Ishikawa (cell line): ENCODE results near the gene OLFML1.

Experiments
- CEBPB ChIP-seq: IDR thresholded peaks from 2 replicates; pipeline ENCODE4 v1.6.1; 2012
- CREB1 ChIP-seq: IDR thresholded peaks from 2 replicates; pipeline ENCODE4 v1.6.1; 2012; ENCODE audit warnings: low read depth
- EP300 ChIP-seq: IDR thresholded peaks from 2 replicates; pipeline ENCODE4 v1.6.1; 2012; ENCODE audit warnings: borderline replicate concordance
- FOXM1 ChIP-seq: IDR thresholded peaks from 2 replicates; pipeline ENCODE4 v1.6.1; 2012; ENCODE audit warnings: low read depth, borderline replicate concordance
- NFIC ChIP-seq: IDR thresholded peaks from 2 replicates; pipeline ENCODE4 v1.6.1; 2012
- RAD21 ChIP-seq: IDR thresholded peaks from 2 replicates; pipeline ENCODE4 v1.6.1; 2012; ENCODE audit warnings: low read depth
- TAF1 ChIP-seq: IDR thresholded peaks from 2 replicates; pipeline ENCODE4 v1.6.1; 2012; ENCODE audit warnings: low read depth, mild to moderate bottlenecking
- TCF12 ChIP-seq: IDR thresholded peaks from 2 replicates; pipeline ENCODE4 v1.6.1; 2012; ENCODE audit warnings: low read depth
- TEAD4 ChIP-seq: IDR thresholded peaks from 2 replicates; pipeline ENCODE4 v1.6.1; 2012
- YY1 ChIP-seq: IDR thresholded peaks from 2 replicates; pipeline ENCODE4 v1.6.1; 2012; ENCODE audit warnings: low read depth
- ZBTB7A ChIP-seq: IDR thresholded peaks from 2 replicates; pipeline ENCODE4 v1.6.1; 2012; ENCODE audit warnings: low read depth
- TF ChIP-seq, protein P1 (sequence below): IDR thresholded peaks from 2 replicates; pipeline ENCODE4 v1.6.1; 2012
- TF ChIP-seq, protein P2 (sequence below): IDR thresholded peaks from 2 replicates; pipeline ENCODE4 v1.6.1; 2012
- TF ChIP-seq, protein P3 (sequence below): IDR thresholded peaks from 2 replicates; pipeline ENCODE4 v1.6.1; 2012; ENCODE audit warnings: low read depth, mild to moderate bottlenecking

DNA sequence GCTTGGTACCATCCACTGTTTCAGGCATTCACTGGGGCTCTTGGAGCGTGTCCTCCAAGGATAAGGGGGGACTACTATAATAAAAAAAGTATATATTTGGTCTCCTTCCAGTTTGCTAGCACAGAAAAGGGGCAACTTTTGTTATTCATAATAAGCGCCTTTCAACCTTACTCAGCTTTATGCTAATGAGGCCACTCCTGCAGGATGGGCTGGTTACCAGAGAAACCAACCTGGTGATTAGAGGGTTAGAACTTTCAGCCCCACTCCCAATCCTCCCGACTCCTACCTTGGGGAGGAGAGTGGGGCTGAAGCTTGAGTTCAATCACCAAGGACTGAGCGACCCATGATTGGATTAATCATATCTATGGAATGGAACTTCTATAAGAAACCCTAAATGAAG lies 60.3 kb downstream of the OLFML1 start:
- TF ChIP-seq RAD21, result no peak
- no peak for TF ChIP-seq ZBTB7A
- TF ChIP-seq, protein P1, sequence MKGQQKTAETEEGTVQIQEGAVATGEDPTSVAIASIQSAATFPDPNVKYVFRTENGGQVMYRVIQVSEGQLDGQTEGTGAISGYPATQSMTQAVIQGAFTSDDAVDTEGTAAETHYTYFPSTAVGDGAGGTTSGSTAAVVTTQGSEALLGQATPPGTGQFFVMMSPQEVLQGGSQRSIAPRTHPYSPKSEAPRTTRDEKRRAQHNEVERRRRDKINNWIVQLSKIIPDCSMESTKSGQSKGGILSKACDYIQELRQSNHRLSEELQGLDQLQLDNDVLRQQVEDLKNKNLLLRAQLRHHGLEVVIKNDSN, result no peak
- no peak for TF ChIP-seq CREB1
- TF ChIP-seq, protein P2, sequence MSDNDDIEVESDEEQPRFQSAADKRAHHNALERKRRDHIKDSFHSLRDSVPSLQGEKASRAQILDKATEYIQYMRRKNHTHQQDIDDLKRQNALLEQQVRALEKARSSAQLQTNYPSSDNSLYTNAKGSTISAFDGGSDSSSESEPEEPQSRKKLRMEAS, result no peak
- TF ChIP-seq TAF1, result no peak
- TF ChIP-seq, protein P3, sequence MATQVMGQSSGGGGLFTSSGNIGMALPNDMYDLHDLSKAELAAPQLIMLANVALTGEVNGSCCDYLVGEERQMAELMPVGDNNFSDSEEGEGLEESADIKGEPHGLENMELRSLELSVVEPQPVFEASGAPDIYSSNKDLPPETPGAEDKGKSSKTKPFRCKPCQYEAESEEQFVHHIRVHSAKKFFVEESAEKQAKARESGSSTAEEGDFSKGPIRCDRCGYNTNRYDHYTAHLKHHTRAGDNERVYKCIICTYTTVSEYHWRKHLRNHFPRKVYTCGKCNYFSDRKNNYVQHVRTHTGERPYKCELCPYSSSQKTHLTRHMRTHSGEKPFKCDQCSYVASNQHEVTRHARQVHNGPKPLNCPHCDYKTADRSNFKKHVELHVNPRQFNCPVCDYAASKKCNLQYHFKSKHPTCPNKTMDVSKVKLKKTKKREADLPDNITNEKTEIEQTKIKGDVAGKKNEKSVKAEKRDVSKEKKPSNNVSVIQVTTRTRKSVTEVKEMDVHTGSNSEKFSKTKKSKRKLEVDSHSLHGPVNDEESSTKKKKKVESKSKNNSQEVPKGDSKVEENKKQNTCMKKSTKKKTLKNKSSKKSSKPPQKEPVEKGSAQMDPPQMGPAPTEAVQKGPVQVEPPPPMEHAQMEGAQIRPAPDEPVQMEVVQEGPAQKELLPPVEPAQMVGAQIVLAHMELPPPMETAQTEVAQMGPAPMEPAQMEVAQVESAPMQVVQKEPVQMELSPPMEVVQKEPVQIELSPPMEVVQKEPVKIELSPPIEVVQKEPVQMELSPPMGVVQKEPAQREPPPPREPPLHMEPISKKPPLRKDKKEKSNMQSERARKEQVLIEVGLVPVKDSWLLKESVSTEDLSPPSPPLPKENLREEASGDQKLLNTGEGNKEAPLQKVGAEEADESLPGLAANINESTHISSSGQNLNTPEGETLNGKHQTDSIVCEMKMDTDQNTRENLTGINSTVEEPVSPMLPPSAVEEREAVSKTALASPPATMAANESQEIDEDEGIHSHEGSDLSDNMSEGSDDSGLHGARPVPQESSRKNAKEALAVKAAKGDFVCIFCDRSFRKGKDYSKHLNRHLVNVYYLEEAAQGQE, result no peak
- TF ChIP-seq CEBPB, result no peak
- no peak for TF ChIP-seq EP300
- TF ChIP-seq NFIC, result no peak
- no peak for TF ChIP-seq FOXM1
- TF ChIP-seq YY1, result no peak
- TF ChIP-seq TEAD4, result no peak
- no peak for TF ChIP-seq TCF12
